Upper lobe of right lung (tissue), 1 donor: ENCODE measurements around the gene SH3RF2. TPM values are rescaled to one million over a fixed set of nuclear protein-coding genes. Genes with fewer than 3 reads are reported as not detected.
"Not testable (repeated sequence)": the region's sequence is repeated elsewhere in the genome, so short reads cannot be mapped to it uniquely, and the experiment has no call there.

Experiments
- ATAC-seq: fragments of 200-7000 bp; cut with Tn5 transposase; one replicate; pipeline ENCODE4 v1.9.1; 2020; ENCODE audit warnings: mild to moderate bottlenecking, moderate library complexity
- DNase-seq: peaks from one replicate; pipeline ENCODE4 v3.0.0-alpha.2; 2020
- H3K27ac ChIP-seq: fragments of 200-600 bp; one replicate; pipeline ENCODE4 v1.8.0; 2022
- H3K27me3 ChIP-seq: fragments of 200-600 bp; one replicate; pipeline ENCODE4 v1.8.0; 2022; ENCODE audit warnings: mild to moderate bottlenecking
- H3K36me3 ChIP-seq: fragments of 200-600 bp; one replicate; pipeline ENCODE4 v1.8.0; 2022
- H3K4me1 ChIP-seq: fragments of 200-600 bp; one replicate; pipeline ENCODE4 v1.8.0; 2022
- H3K4me3 ChIP-seq: fragments of 200-600 bp; one replicate; pipeline ENCODE4 v1.8.0; 2022; ENCODE audit warnings: mild to moderate bottlenecking
- H3K9me3 ChIP-seq: fragments of 200-600 bp; one replicate; pipeline ENCODE4 v1.8.0; 2022
- intact Hi-C: fragments of 100-400 bp; cut with DNase I; formaldehyde crosslinking; loops from one replicate; pipeline ENCODE4 v1.11.0; 2022
- total RNA-seq: library from RNA; stranded (reverse); fragmentation: NEBNext Ultra II Directional; extraction: Animal tissue kit (Norgen Biotek cat#: 25700); gene quantifications from one replicate; pipeline ENCODE4 v1.2.1, GENCODE V29; 2021
- TF ChIP-seq, protein P1 (sequence below): fragments of 200-600 bp; IDR thresholded peaks from one replicate; pipeline ENCODE4 v1.8.0; 2022; ENCODE audit warnings: antibody characterized with exemption
- donor health status: DM: no; HTN: yes; CAD: no; lungs with severe emphysema.

SH3RF2 gene
- total RNA-seq, 1 donor from 2014 or later = 12.4 TPM

DNA sequence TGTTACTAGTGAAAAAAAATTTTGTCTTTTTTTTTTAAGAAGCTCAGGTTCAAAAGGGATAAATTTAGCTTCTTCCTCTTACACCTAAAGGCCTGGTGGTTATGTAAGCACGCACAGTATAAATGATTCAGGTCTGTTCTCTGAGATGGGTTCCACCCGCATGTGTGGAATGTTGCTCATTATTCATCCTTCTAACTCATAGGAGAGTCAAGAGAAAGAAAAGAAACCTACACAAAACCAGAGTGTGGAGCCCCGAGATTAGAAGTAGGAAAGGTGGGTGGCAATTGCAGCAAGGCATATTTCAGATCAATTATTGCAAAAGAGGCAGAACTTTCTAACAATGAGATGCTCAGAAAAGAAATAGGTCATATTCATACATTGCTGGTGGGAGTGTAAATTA is 155.5 kb downstream of the SH3RF2 start:
- no peak for DNase-seq
- H3K27ac ChIP-seq = no peak overlapping the region
- no peaks in the 10 kb centered on the region for H3K36me3 ChIP-seq
- no peaks in the 10 kb centered on the region for H3K9me3 ChIP-seq
- no peak for ATAC-seq
- H3K27me3 ChIP-seq = no peaks in the 10 kb centered on the region
- intact Hi-C loops = no loop called here
- H3K4me1 ChIP-seq = no peaks in the 10 kb centered on the region
- no peak overlapping the region for H3K4me3 ChIP-seq
- TF ChIP-seq, protein P1, sequence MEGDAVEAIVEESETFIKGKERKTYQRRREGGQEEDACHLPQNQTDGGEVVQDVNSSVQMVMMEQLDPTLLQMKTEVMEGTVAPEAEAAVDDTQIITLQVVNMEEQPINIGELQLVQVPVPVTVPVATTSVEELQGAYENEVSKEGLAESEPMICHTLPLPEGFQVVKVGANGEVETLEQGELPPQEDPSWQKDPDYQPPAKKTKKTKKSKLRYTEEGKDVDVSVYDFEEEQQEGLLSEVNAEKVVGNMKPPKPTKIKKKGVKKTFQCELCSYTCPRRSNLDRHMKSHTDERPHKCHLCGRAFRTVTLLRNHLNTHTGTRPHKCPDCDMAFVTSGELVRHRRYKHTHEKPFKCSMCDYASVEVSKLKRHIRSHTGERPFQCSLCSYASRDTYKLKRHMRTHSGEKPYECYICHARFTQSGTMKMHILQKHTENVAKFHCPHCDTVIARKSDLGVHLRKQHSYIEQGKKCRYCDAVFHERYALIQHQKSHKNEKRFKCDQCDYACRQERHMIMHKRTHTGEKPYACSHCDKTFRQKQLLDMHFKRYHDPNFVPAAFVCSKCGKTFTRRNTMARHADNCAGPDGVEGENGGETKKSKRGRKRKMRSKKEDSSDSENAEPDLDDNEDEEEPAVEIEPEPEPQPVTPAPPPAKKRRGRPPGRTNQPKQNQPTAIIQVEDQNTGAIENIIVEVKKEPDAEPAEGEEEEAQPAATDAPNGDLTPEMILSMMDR = no peak

DNA sequence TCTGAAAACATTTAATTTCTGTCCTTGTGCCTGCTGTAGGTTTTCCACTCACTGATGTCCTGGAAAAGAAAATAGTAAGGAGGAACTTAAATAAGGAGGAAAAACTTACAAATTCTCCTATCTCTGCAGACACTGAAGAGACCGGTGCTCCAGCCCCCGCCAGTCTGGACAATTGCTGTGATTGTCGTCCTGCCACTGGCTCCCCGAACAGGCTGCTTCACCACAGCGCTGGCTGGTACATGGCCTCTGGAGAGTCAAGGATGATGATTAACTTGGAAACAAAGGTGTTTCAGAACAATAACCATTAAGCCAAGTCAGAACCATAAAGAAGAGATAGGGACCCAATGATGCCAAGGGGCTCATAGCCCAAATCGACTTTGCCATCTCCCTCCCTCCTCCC is 161.7 kb downstream of the SH3RF2 start:
- intact Hi-C loops = no loop called here
- no peak overlapping the region for H3K27ac ChIP-seq
- no peaks in the 10 kb centered on the region for H3K27me3 ChIP-seq
- no peaks in the 10 kb centered on the region for H3K36me3 ChIP-seq
- ATAC-seq (no peak), DNase-seq (no peak)
- no peaks in the 10 kb centered on the region for H3K9me3 ChIP-seq
- no peaks in the 10 kb centered on the region for H3K4me1 ChIP-seq
- TF ChIP-seq, protein P1 = no peak
- no peak overlapping the region for H3K4me3 ChIP-seq

DNA sequence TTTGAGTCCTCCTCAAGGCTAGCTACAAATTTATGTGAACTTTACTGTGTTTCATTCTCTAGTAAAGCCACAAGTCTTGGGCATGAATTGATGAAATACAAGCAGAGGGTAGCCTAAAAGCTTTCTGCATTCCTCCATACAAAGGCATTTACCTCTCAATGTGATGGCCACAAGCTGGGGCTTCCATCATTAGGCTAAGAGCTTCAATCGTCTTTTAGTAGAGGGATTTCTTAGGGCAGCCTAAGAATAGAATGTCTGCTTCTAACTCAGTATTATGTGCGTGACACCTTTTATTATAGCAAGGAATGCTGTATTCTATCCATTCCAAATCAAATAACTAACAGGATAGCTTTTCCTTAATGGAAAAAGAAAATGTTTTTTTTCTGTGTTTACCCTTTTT is 165.3 kb downstream of the SH3RF2 start:
- intact Hi-C loops = no loop called here

DNA sequence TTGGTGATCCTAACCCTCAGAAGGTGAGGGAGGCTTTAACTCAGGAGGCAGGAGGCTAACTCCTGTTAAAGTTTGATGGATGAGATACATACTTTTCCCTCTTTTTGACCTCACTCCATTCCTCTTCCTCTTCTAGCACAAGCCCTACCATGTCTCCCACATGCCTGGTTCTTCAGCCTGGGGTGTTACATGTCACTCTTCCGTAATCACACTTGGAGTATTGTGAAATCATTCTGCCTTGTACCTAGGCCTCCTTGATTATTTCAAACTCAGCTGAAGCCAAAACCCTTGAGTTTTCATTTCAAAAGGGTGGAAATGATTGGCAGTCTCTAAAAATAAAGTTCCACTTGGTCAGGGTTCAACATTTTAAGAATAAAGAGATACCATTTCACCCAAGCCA is 167.2 kb downstream of the SH3RF2 start:
- Histone ChIP-seq H3K27me3 (no peaks in the 10 kb centered on the region), H3K4me1 (no peaks in the 10 kb centered on the region), H3K27ac (no peak overlapping the region), H3K4me3 (no peak overlapping the region), H3K36me3 (no peaks in the 10 kb centered on the region), H3K9me3 (no peaks in the 10 kb centered on the region)
- TF ChIP-seq, protein P1 = no peak
- no peak for DNase-seq
- intact Hi-C loops = no loop called here
- peak; percentile 76 for ATAC-seq

More for the DNA sequence above, 165.3 kb downstream of the SH3RF2 start:
- no peak overlapping the region for H3K27ac ChIP-seq
- ATAC-seq (no peak), DNase-seq (no peak)
- H3K9me3 ChIP-seq = no peaks in the 10 kb centered on the region
- TF ChIP-seq, protein P1 = no peak
- H3K27me3 ChIP-seq = no peaks in the 10 kb centered on the region
- no peaks in the 10 kb centered on the region for H3K4me1 ChIP-seq
- no peak overlapping the region for H3K4me3 ChIP-seq
- H3K36me3 ChIP-seq = no peaks in the 10 kb centered on the region

DNA sequence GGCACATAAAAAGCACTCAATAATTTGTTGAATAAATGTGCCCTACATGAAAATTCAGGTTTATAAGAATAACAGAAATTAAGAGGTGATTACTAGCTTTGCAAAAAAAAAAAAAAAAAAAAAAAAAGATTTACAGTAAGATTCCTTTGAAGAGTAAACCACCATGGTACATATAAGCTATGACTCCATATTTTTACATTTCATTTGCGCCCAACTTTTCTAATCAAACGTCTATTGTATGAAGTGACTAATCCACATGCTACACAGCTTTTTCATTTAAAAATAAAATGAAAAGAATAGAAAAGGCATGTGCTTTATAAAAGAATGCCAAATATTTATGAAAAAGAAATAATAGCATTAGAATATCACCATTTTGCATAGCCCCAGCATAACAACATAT is 169.1 kb downstream of the SH3RF2 start, which contains the start of gene PLAC8L1:
Gene PLAC8L1, minus strand, starts transcription at position 101 of the 400 bp plus-strand sequence. CDS start 1,266 bp downstream, outside the sequence.
- Histone ChIP-seq H3K27me3 (no peaks in the 10 kb centered on the region), H3K27ac (no peak within 1 kb of the TSS), H3K4me1 (no peaks in the 10 kb centered on the region), H3K36me3 (no peaks in the 10 kb centered on the region), H3K4me3 (no peak within 1 kb of the TSS), H3K9me3 (no peaks in the 10 kb centered on the region)
- intact Hi-C loops = no loop called here
- no peak for DNase-seq
- TF ChIP-seq, protein P1 = no peak
- no peak for ATAC-seq

DNA sequence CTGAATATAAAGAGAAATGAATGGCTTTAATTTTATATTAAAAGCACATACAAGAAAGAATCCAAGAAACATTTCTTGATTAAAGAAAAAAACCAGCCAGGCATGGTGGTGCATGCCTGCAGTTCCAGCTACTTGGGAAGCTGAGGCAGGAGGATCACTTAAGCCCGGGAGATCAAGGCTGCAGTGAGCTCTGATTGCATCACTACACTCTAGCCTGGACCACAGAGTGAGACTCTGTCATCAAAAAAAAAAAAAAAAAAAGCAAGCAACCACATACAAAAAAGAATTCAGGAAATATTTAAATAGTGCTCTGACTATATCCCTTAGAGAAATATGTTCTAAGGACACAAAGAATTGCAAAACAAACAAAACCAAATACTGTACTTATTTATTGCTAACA is 171.5 kb downstream of the SH3RF2 start:
- Histone ChIP-seq H3K4me1 (no peaks in the 10 kb centered on the region), H3K27me3 (no peaks in the 10 kb centered on the region), H3K9me3 (no peaks in the 10 kb centered on the region), H3K27ac (no peak overlapping the region), H3K36me3 (peaks cover 8% of the 10 kb centered on the region), H3K4me3 (no peak overlapping the region)
- ATAC-seq = no peak
- no peak for DNase-seq
- intact Hi-C loops = no loop called here
- TF ChIP-seq, protein P1 = no peak

DNA sequence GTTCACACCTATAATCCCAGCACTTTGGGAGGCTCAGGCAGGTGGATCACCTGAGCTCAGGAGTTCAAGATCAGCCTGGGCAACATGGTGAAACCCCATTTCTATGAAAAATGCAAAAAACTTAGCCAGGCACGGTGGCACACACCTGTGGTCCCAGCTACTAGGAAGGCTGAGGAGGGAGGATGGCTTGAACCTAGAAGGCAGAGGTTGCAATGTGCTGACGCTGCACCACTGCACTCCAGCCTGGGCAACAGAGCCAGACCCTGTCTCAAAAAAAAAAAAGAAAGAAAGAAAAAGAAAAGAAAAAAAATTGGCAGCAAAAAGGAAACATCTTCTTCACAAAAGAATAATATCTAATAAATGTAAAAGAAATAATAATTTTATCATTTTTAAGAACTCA is 172.5 kb downstream of the SH3RF2 start:
- intact Hi-C loops, H3K4me1 ChIP-seq, ATAC-seq, H3K27ac ChIP-seq, H3K27me3 ChIP-seq, H3K9me3 ChIP-seq, DNase-seq, H3K4me3 ChIP-seq: not testable (repeated sequence)
- H3K36me3 ChIP-seq = peaks cover 17% of the 10 kb centered on the region
